SK-N-SH (cell line): Measurements from ENCODE around the gene FGG. TPM values are rescaled to one million over a fixed set of nuclear protein-coding genes. Genes with fewer than 3 reads are reported as not detected.

ENCODE experiments used
- CTCF ChIA-PET: fragments of 300-600, 350-600 bp; formaldehyde crosslinking; extraction: SDS; loops from one replicate; lab custom pipeline; 2021; lab: Yijun Ruan, JAX
- POLR2A ChIA-PET: fragments of 350-600 bp; sonication (Branson Sonifier 250); formaldehyde crosslinking; extraction: SDS; loops from one replicate; lab custom pipeline; 2020; ENCODE audit warnings: antibody characterized with exemption, inconsistent platforms; lab: Yijun Ruan, JAX
- DNase-seq: peaks from one replicate; pipeline ENCODE4 v3.0.0; 2012
- H2AFZ ChIP-seq: fragments of 200-600 bp; sonication (generic); 2 replicates; pipeline ENCODE4 v1.8.1; 2016; ENCODE audit warnings: antibody characterized with exemption, mild to moderate bottlenecking, low read depth
- H3F3A ChIP-seq: fragments of 200-600 bp; sonication (generic); replicated peaks from 2 replicates; pipeline ENCODE3; 2016; ENCODE audit warnings: antibody characterized with exemption, mild to moderate bottlenecking; ENCODE audit not compliant: insufficient read depth
- H3K27ac ChIP-seq, 2 experiments: fragments of 200-500 bp in 1 of 2; fragments of 200-600 bp in 1 of 2; sonication (Bioruptor generic) in 1 of 2; sonication (generic), shearing (Covaris generic) in 1 of 2; 2 replicates each; pipeline versions ENCODE4 v1.5.1 to v1.6.1; 2014 to 2016; ENCODE audit warnings: low read depth in 2 of 2, inconsistent platforms in 1 of 2, low read length in 1 of 2, mild to moderate bottlenecking in 1 of 2, mixed read lengths in 1 of 2
- H3K27me3 ChIP-seq: fragments of 200-600 bp; sonication (generic), shearing (Covaris generic); 2 replicates; pipeline ENCODE4 v1.6.1; 2016; ENCODE audit warnings: mixed run types; ENCODE audit not compliant: insufficient read depth
- H3K36me3 ChIP-seq, 2 experiments: fragments of 200-500 bp in 1 of 2; fragments of 200-600 bp in 1 of 2; sonication (Bioruptor generic) in 1 of 2; sonication (generic) in 1 of 2; replicated peaks in 1 of 2; 2 replicates each; pipeline versions ENCODE3 to v1.5.1; 2014 to 2016; ENCODE audit warnings: low read length in 1 of 2, mild to moderate bottlenecking in 1 of 2; ENCODE audit not compliant: insufficient read depth in 2 of 2, control insufficient read depth in 1 of 2
- H3K4me1 ChIP-seq, 2 experiments: fragments of 200-500 bp in 1 of 2; fragments of 200-600 bp in 1 of 2; sonication (Bioruptor generic) in 1 of 2; sonication (generic), shearing (Covaris generic) in 1 of 2; 2 replicates each; pipeline versions ENCODE4 v1.5.1 to v1.6.1; 2014 to 2016; ENCODE audit warnings: low read depth in 1 of 2, low read length in 1 of 2, mixed run types in 1 of 2; ENCODE audit not compliant: insufficient read depth in 2 of 2, control insufficient read depth in 1 of 2
- H3K4me2 ChIP-seq: fragments of 200-600 bp; sonication (generic), shearing (Covaris generic); 2 replicates; pipeline ENCODE4 v1.6.1; 2017; ENCODE audit warnings: mixed run types
- H3K4me3 ChIP-seq, 2 experiments: fragments of 200-500 bp in 1 of 2; fragments of 200-600 bp in 1 of 2; sonication (Bioruptor generic) in 1 of 2; sonication (generic), shearing (Covaris generic) in 1 of 2; 2 replicates each; pipeline versions ENCODE4 v1.5.1 to v1.8.1; 2014 to 2016; ENCODE audit warnings: low read depth in 2 of 2, inconsistent platforms in 1 of 2, low read length in 1 of 2, mild to moderate bottlenecking in 1 of 2, mixed read lengths in 1 of 2, moderate library complexity in 1 of 2
- H3K79me2 ChIP-seq: fragments of 200-600 bp; sonication (generic); 2 replicates; pipeline ENCODE4 v1.8.1; 2017; ENCODE audit warnings: mild to moderate bottlenecking; ENCODE audit not compliant: insufficient read depth
- H3K9ac ChIP-seq: fragments of 200-600 bp; sonication (generic); 2 replicates; pipeline ENCODE4 v1.6.1; 2017; ENCODE audit warnings: mixed run types
- H3K9me2 ChIP-seq: fragments of 200-600 bp; sonication (generic); 2 replicates; pipeline ENCODE4 v1.6.1; 2017; ENCODE audit warnings: mixed run types
- H3K9me3 ChIP-seq: fragments of 200-600 bp; sonication (generic); 2 replicates; pipeline ENCODE4 v1.6.1; 2017; ENCODE audit warnings: mixed run types, mild to moderate bottlenecking, moderate library complexity
- H4K20me1 ChIP-seq: fragments of 200-600 bp; sonication (generic); 2 replicates; pipeline ENCODE4 v1.6.1; 2017; ENCODE audit warnings: mild to moderate bottlenecking, mixed run types; ENCODE audit not compliant: insufficient read depth
- CHD2 ChIP-seq: fragments of 150-350 bp; IDR thresholded peaks from 2 replicates; pipeline ENCODE4 v1.6.1; 2018; ENCODE audit warnings: low read length; ENCODE audit not compliant: partially characterized antibody
- ELF1 ChIP-seq: IDR thresholded peaks from 2 replicates; pipeline ENCODE4 v1.4.0; 2012
- EZH2phosphoT487 ChIP-seq: fragments of 200-600 bp; sonication (generic); IDR thresholded peaks from 2 replicates; pipeline ENCODE4 v1.6.1; 2017; ENCODE audit warnings: low read depth, mixed run types, mild to moderate bottlenecking, antibody characterized with exemption, moderate library complexity, borderline replicate concordance
- FOSL2 ChIP-seq: IDR thresholded peaks from 2 replicates; pipeline ENCODE4 v1.4.0; 2012; ENCODE audit warnings: low read depth, mild to moderate bottlenecking, moderate library complexity, borderline replicate concordance
- FOXJ3 ChIP-seq: sonication (generic); formaldehyde crosslinking; IDR thresholded peaks from 2 replicates; pipeline ENCODE4 v1.5.1; 2020; ENCODE audit warnings: mild to moderate bottlenecking, missing genetic modification reagents
- FOXM1 ChIP-seq: IDR thresholded peaks from 2 replicates; pipeline ENCODE4 v1.4.0; 2012; ENCODE audit warnings: low read depth, mild to moderate bottlenecking
- GABPA ChIP-seq: IDR thresholded peaks from 2 replicates; pipeline ENCODE4 v1.4.0; 2012; ENCODE audit warnings: low read depth, mild to moderate bottlenecking
- GATA2 ChIP-seq: sonication (generic); formaldehyde crosslinking; IDR thresholded peaks from 2 replicates; pipeline ENCODE4 v1.5.0; 2020; ENCODE audit warnings: mild to moderate bottlenecking, missing genetic modification reagents
- JUND ChIP-seq: IDR thresholded peaks from 2 replicates; pipeline ENCODE4 v1.4.0; 2012
- MEF2A ChIP-seq: IDR thresholded peaks from 2 replicates; pipeline ENCODE4 v1.4.0; 2012; ENCODE audit warnings: low read depth, borderline replicate concordance
- NFIC ChIP-seq: IDR thresholded peaks from 2 replicates; pipeline ENCODE4 v1.4.0; 2012; ENCODE audit warnings: borderline replicate concordance
- NRF1 ChIP-seq: IDR thresholded peaks from 2 replicates; pipeline ENCODE4 v1.6.1; 2012; ENCODE audit warnings: low read depth, mild to moderate bottlenecking, low read length
- POLR2AphosphoS5 ChIP-seq: IDR thresholded peaks from 2 replicates; pipeline ENCODE4 v1.6.1; 2012; ENCODE audit warnings: low read depth, low read length
- RAD21 ChIP-seq: IDR thresholded peaks from 2 replicates; pipeline ENCODE4 v1.6.1; 2012; ENCODE audit warnings: mild to moderate bottlenecking, low read length
- RFX5 ChIP-seq: IDR thresholded peaks from 2 replicates; pipeline ENCODE4 v1.6.1; 2012; ENCODE audit warnings: mild to moderate bottlenecking, improper control_type of control experiment, low read length
- SIN3A ChIP-seq: IDR thresholded peaks from 2 replicates; pipeline ENCODE4 v1.6.1; 2012; ENCODE audit warnings: low read depth, mild to moderate bottlenecking, low read length, moderate library complexity, borderline replicate concordance
- SMC3 ChIP-seq: IDR thresholded peaks from 2 replicates; pipeline ENCODE4 v1.6.1; 2012; ENCODE audit warnings: low read depth, low read length, improper control_type of control experiment
- TCF12 ChIP-seq: IDR thresholded peaks from 2 replicates; pipeline ENCODE4 v1.4.0; 2012
- TEAD4 ChIP-seq: IDR thresholded peaks from 2 replicates; pipeline ENCODE4 v1.4.0; 2012; ENCODE audit warnings: mild to moderate bottlenecking, borderline replicate concordance; ENCODE audit not compliant: insufficient read depth
- WGBS: methylation state at CpG from one replicate; pipeline ENCODE4 v1.1.6; 2017; ENCODE audit warnings: low lambda C conversion rate; 5-methylcytosine and 5-hydroxymethylcytosine counted together
- polyA plus RNA-seq, 3 experiments: library from polyadenylated mRNA; depleted of rRNA; stranded (reverse); fragments of >200 nt; gene quantifications; 2 replicates each; pipeline ENCODE4 v1.2.3, GENCODE V29; 2012
- TF ChIP-seq, protein P1 (sequence below): IDR thresholded peaks from 2 replicates; pipeline ENCODE4 v1.4.0; 2012; ENCODE audit warnings: low read depth
- TF ChIP-seq, protein P2 (sequence below): fragments of 200-600 bp; sonication (generic); IDR thresholded peaks from 2 replicates; pipeline ENCODE4 v1.6.1; 2017; ENCODE audit warnings: antibody characterized with exemption, mild to moderate bottlenecking, moderate library complexity
- TF ChIP-seq, protein P3 (sequence below): fragments of 150-350 bp; IDR thresholded peaks from 2 replicates; pipeline ENCODE4 v1.6.1; 2017; ENCODE audit warnings: antibody characterized with exemption, low read length, low read depth, borderline replicate concordance
- TF ChIP-seq, protein P4 (sequence below): IDR thresholded peaks from 2 replicates; pipeline ENCODE4 v1.4.0; 2012; ENCODE audit warnings: low read depth, borderline replicate concordance
- TF ChIP-seq, protein P5 (sequence below): IDR thresholded peaks from 2 replicates; pipeline ENCODE4; 2012
- TF ChIP-seq, protein P6 (sequence below): IDR thresholded peaks from 2 replicates; pipeline ENCODE4 v1.4.0; 2012; ENCODE audit warnings: low read depth, borderline replicate concordance

The FGG gene
- polyA plus RNA-seq, 1 of the 3 experiments (the other 2 are of a cell fraction) = not detected

DNA sequence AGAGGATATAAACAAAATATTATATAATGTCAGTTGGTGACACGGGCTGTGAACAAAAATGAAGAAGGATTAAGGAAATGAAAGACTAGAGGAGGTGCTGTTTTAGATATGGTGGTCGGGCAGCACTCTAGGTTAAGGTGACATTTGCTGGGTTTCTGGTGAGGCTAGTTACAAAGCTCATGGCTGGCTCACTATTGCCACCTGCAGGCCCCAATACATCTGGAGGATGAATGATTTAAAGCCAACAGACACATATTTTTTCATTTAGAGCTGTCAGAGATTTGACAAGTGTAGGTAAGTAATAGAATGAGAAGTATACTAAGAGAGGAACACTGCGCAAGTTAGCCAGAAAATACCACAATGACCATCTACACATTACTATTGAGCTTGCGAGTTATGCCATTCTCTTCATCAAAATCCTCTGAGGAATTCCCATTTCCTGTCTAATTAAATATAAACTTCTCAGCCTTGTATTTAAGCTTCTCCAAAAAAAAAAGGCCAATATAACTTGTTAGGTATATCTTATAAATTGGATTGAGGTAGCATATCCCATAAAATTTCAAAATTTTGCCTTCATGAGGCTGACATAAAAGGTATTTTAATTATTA is 6.4 kb upstream of the FGG start:
- no peak overlapping the region for H3K4me2 ChIP-seq
- H3K4me1 ChIP-seq = no peaks in the 10 kb centered on the region
- no peak overlapping the region for H2AFZ ChIP-seq
- H3K4me3 ChIP-seq = peak overlapping the region in 1 of 2 experiments; percentile 30; a peak in 1 of 4 replicates
- WGBS = 1% methylated on average over 4 of the region's 4 CpGs
- H3K9ac ChIP-seq = no peak overlapping the region
- no peaks in the 10 kb centered on the region for H3K36me3 ChIP-seq
- TF ChIP-seq, protein P1, sequence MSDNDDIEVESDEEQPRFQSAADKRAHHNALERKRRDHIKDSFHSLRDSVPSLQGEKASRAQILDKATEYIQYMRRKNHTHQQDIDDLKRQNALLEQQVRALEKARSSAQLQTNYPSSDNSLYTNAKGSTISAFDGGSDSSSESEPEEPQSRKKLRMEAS = no peak
- TF ChIP-seq POLR2AphosphoS5 (no peak), TEAD4 (no peak), CHD2 (no peak), GABPA (no peak), ELF1 (no peak), MEF2A (no peak), GATA2 (CRISPR knock-in tag) (no peak), RAD21 (peak; percentile 60), FOXM1 (no peak), FOSL2 (no peak), EZH2phosphoT487 (no peak), NRF1 (no peak), NFIC (no peak), FOXJ3 (CRISPR knock-in tag) (no peak), TCF12 (peak; percentile 15; the same call in 1 of the 2 replicates), SIN3A (no peak), RFX5 (no peak), JUND (no peak), SMC3 (peak; percentile 60; the same call in 1 of the 2 replicates)
- TF ChIP-seq, protein P2, sequence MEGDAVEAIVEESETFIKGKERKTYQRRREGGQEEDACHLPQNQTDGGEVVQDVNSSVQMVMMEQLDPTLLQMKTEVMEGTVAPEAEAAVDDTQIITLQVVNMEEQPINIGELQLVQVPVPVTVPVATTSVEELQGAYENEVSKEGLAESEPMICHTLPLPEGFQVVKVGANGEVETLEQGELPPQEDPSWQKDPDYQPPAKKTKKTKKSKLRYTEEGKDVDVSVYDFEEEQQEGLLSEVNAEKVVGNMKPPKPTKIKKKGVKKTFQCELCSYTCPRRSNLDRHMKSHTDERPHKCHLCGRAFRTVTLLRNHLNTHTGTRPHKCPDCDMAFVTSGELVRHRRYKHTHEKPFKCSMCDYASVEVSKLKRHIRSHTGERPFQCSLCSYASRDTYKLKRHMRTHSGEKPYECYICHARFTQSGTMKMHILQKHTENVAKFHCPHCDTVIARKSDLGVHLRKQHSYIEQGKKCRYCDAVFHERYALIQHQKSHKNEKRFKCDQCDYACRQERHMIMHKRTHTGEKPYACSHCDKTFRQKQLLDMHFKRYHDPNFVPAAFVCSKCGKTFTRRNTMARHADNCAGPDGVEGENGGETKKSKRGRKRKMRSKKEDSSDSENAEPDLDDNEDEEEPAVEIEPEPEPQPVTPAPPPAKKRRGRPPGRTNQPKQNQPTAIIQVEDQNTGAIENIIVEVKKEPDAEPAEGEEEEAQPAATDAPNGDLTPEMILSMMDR = peak; percentile 74
- TF ChIP-seq, protein P3, sequence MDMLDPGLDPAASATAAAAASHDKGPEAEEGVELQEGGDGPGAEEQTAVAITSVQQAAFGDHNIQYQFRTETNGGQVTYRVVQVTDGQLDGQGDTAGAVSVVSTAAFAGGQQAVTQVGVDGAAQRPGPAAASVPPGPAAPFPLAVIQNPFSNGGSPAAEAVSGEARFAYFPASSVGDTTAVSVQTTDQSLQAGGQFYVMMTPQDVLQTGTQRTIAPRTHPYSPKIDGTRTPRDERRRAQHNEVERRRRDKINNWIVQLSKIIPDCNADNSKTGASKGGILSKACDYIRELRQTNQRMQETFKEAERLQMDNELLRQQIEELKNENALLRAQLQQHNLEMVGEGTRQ = no peak
- TF ChIP-seq, protein P4, sequence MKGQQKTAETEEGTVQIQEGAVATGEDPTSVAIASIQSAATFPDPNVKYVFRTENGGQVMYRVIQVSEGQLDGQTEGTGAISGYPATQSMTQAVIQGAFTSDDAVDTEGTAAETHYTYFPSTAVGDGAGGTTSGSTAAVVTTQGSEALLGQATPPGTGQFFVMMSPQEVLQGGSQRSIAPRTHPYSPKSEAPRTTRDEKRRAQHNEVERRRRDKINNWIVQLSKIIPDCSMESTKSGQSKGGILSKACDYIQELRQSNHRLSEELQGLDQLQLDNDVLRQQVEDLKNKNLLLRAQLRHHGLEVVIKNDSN = no peak
- TF ChIP-seq, protein P5, sequence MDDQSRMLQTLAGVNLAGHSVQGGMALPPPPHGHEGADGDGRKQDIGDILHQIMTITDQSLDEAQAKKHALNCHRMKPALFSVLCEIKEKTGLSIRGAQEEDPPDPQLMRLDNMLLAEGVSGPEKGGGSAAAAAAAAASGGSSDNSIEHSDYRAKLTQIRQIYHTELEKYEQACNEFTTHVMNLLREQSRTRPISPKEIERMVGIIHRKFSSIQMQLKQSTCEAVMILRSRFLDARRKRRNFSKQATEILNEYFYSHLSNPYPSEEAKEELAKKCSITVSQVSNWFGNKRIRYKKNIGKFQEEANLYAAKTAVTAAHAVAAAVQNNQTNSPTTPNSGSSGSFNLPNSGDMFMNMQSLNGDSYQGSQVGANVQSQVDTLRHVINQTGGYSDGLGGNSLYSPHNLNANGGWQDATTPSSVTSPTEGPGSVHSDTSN = 0 out of 2 replicates have a peak, but pooled peaks have one; percentile 18
- TF ChIP-seq, protein P6, sequence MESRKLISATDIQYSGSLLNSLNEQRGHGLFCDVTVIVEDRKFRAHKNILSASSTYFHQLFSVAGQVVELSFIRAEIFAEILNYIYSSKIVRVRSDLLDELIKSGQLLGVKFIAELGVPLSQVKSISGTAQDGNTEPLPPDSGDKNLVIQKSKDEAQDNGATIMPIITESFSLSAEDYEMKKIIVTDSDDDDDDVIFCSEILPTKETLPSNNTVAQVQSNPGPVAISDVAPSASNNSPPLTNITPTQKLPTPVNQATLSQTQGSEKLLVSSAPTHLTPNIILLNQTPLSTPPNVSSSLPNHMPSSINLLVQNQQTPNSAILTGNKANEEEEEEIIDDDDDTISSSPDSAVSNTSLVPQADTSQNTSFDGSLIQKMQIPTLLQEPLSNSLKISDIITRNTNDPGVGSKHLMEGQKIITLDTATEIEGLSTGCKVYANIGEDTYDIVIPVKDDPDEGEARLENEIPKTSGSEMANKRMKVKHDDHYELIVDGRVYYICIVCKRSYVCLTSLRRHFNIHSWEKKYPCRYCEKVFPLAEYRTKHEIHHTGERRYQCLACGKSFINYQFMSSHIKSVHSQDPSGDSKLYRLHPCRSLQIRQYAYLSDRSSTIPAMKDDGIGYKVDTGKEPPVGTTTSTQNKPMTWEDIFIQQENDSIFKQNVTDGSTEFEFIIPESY = no peak
- peak; percentile 39 for DNase-seq
- no peak overlapping the region for H3K27ac ChIP-seq
- no peaks in the 10 kb centered on the region; the same call in 1 of the 2 replicates for H3K27me3 ChIP-seq
- POLR2A ChIA-PET = no interaction called here
- H4K20me1 ChIP-seq = no peaks in the 10 kb centered on the region
- CTCF ChIA-PET = interaction anchor here (0.7 to 3.4 kb wide), 23 partner anchors 9 to 123 kb away, joined by 3 to 60 read pairs (median 4); partner anchors contain the start of gene PLRG1
- H3K9me2 ChIP-seq = no peaks in the 10 kb centered on the region
- no peaks in the 10 kb centered on the region for H3K79me2 ChIP-seq
- H3K9me3 ChIP-seq = no peaks in the 10 kb centered on the region
- no peaks in the 10 kb centered on the region for H3F3A ChIP-seq
